WTC11 (cell line): Measurements from ENCODE around the gene JMJD7. TPM values are rescaled to one million over a fixed set of nuclear protein-coding genes. Genes with fewer than 3 reads are reported as not detected.

ENCODE experiments used
- ATAC-seq: fragments of 200-7000 bp; cut with Tn5 transposase; 2 replicates; pipeline ENCODE4 v1.10.0; 2021; ENCODE audit warnings: mild to moderate bottlenecking, moderate library complexity
- CTCF ChIA-PET: fragments of 300-600 bp; sonication (Branson Sonifier 250); formaldehyde crosslinking; loops from one replicate; lab custom pipeline; 2021; ENCODE audit warnings: antibody characterized with exemption; lab: Charles Lee
- POLR2A ChIA-PET: fragments of 350-600 bp; sonication (Branson Sonifier 250); formaldehyde crosslinking; loops from one replicate; lab custom pipeline; 2021; ENCODE audit warnings: antibody characterized with exemption; lab: Charles Lee
- DNase-seq: peaks from one replicate; pipeline ENCODE4 v3.0.0; 2021; ENCODE audit warnings: low spot score
- H3K27ac Mint-ChIP-seq: 2 replicates; pipeline ENCODE4 v1.8.0; 2021; ENCODE audit warnings: mixed read lengths
- H3K27me3 Mint-ChIP-seq: 2 replicates; pipeline ENCODE4 v1.8.0; 2021; ENCODE audit warnings: low read depth, mild to moderate bottlenecking, moderate library complexity, mixed read lengths
- H3K36me3 Mint-ChIP-seq: 2 replicates; pipeline ENCODE4 v1.8.0; 2021; ENCODE audit warnings: mixed read lengths
- H3K4me1 Mint-ChIP-seq: 2 replicates; pipeline ENCODE4 v1.8.0; 2022; ENCODE audit warnings: mixed read lengths
- H3K4me3 Mint-ChIP-seq: 2 replicates; pipeline ENCODE4 v1.8.0; 2021; ENCODE audit warnings: mild to moderate bottlenecking, moderate library complexity, mixed read lengths
- H3K9me3 Mint-ChIP-seq: 2 replicates; pipeline ENCODE4 v1.8.0; 2021; ENCODE audit warnings: mixed read lengths
- CBFB ChIP-seq: sonication (generic); formaldehyde crosslinking; IDR thresholded peaks from 2 replicates; pipeline ENCODE4 v1.8.1; 2022; ENCODE audit warnings: mild to moderate bottlenecking, low read depth, missing genetic modification reagents
- CDX4 ChIP-seq: fragments of 250-450 bp; sonication (Bioruptor Pico); IDR thresholded peaks from 2 replicates; pipeline ENCODE4 v1.9.0; 2021; ENCODE audit warnings: moderate library complexity, mild to moderate bottlenecking, inconsistent platforms, borderline replicate concordance
- CREM ChIP-seq: sonication (generic); formaldehyde crosslinking; IDR thresholded peaks from 2 replicates; pipeline ENCODE4 v1.8.1; 2022; ENCODE audit warnings: mild to moderate bottlenecking, missing genetic modification reagents, moderate library complexity
- ETV6 ChIP-seq: sonication (generic); formaldehyde crosslinking; IDR thresholded peaks from 2 replicates; pipeline ENCODE4 v1.8.1; 2022; ENCODE audit warnings: mild to moderate bottlenecking, missing genetic modification reagents
- FOXK1 ChIP-seq: sonication (generic); formaldehyde crosslinking; IDR thresholded peaks from 2 replicates; pipeline ENCODE4 v1.8.0; 2022; ENCODE audit warnings: mild to moderate bottlenecking, moderate library complexity, missing genetic modification reagents
- FOXP1 ChIP-seq: sonication (generic); formaldehyde crosslinking; IDR thresholded peaks from 2 replicates; pipeline ENCODE4 v1.8.0; 2022; ENCODE audit warnings: missing genetic modification reagents, mild to moderate bottlenecking, moderate library complexity, borderline replicate concordance
- JAZF1 ChIP-seq: fragments of 250-450 bp; sonication (Bioruptor Pico); IDR thresholded peaks from 2 replicates; pipeline ENCODE4 v1.9.0; 2021; ENCODE audit warnings: moderate library complexity, mild to moderate bottlenecking, inconsistent platforms
- JUN ChIP-seq: sonication (generic); formaldehyde crosslinking; IDR thresholded peaks from 2 replicates; pipeline ENCODE4 v1.8.0; 2023; ENCODE audit warnings: mild to moderate bottlenecking, missing genetic modification reagents
- MLX ChIP-seq: sonication (generic); formaldehyde crosslinking; IDR thresholded peaks from 2 replicates; pipeline ENCODE4 v1.8.1; 2023; ENCODE audit warnings: mild to moderate bottlenecking, missing genetic modification reagents, moderate library complexity
- MYBL2 ChIP-seq: sonication (generic); formaldehyde crosslinking; IDR thresholded peaks from 2 replicates; pipeline ENCODE4 v1.8.1; 2023; ENCODE audit warnings: mild to moderate bottlenecking, moderate library complexity, missing genetic modification reagents
- NR2C2 ChIP-seq: sonication (generic); formaldehyde crosslinking; IDR thresholded peaks from 2 replicates; pipeline ENCODE4 v1.8.0; 2022; ENCODE audit warnings: mild to moderate bottlenecking, missing genetic modification reagents
- PRDM15 ChIP-seq: sonication (generic); formaldehyde crosslinking; IDR thresholded peaks from 2 replicates; pipeline ENCODE4 v1.8.0; 2022; ENCODE audit warnings: missing genetic modification reagents
- PREB ChIP-seq: sonication (generic); formaldehyde crosslinking; IDR thresholded peaks from 2 replicates; pipeline ENCODE4 v1.8.1; 2022; ENCODE audit warnings: mild to moderate bottlenecking, missing genetic modification reagents, moderate library complexity, borderline replicate concordance
- RELA ChIP-seq: sonication (generic); formaldehyde crosslinking; IDR thresholded peaks from 2 replicates; pipeline ENCODE4 v1.8.1; 2022; ENCODE audit warnings: missing genetic modification reagents, mild to moderate bottlenecking, borderline replicate concordance
- SMAD3 ChIP-seq: sonication (generic); formaldehyde crosslinking; IDR thresholded peaks from 2 replicates; pipeline ENCODE4 v1.8.0; 2022; ENCODE audit warnings: missing genetic modification reagents, mild to moderate bottlenecking, borderline replicate concordance
- STAT6 ChIP-seq: sonication (generic); formaldehyde crosslinking; conservative IDR thresholded peaks from 2 replicates; pipeline ENCODE4 v1.8.1; 2023; ENCODE audit warnings: mild to moderate bottlenecking, low read depth, missing genetic modification reagents, moderate library complexity
- TEAD4 ChIP-seq: sonication (generic); formaldehyde crosslinking; IDR thresholded peaks from 2 replicates; pipeline ENCODE4 v1.8.0; 2022; ENCODE audit warnings: mild to moderate bottlenecking, missing genetic modification reagents
- ZBTB21 ChIP-seq: sonication (generic); formaldehyde crosslinking; IDR thresholded peaks from 2 replicates; pipeline ENCODE4 v1.8.1; 2023; ENCODE audit warnings: mild to moderate bottlenecking, missing genetic modification reagents, borderline replicate concordance
- ZMAT4 ChIP-seq: fragments of 250-450 bp; sonication (Bioruptor Pico); IDR thresholded peaks from 2 replicates; pipeline ENCODE4 v1.9.0; 2021; ENCODE audit warnings: mild to moderate bottlenecking
- ZNF219 ChIP-seq: sonication (generic); formaldehyde crosslinking; IDR thresholded peaks from 2 replicates; pipeline ENCODE4 v1.8.0; 2023; ENCODE audit warnings: missing genetic modification reagents, mild to moderate bottlenecking, borderline replicate concordance
- ZNF416 ChIP-seq: fragments of 250-450 bp; sonication (Bioruptor Pico); IDR thresholded peaks from 2 replicates; pipeline ENCODE4 v1.9.0; 2021; ENCODE audit warnings: mild to moderate bottlenecking, inconsistent platforms
- ZNF671 ChIP-seq: fragments of 250-450 bp; sonication (Bioruptor Pico); IDR thresholded peaks from 2 replicates; pipeline ENCODE4 v1.8.0; 2021; ENCODE audit warnings: mild to moderate bottlenecking
- total RNA-seq: library from RNA; stranded (reverse); gene quantifications from 3 replicates; pipeline ENCODE4 v1.2.3, GENCODE V29; 2021

Gene JMJD7
- total RNA-seq, 1 experiment from 2014 or later: 19.9 TPM

GRCh38 chr15:41809526-41810220, 18.2 kb upstream of the JMJD7 start (continued):
- TF ChIP-seq MLX (CRISPR knock-in tag) (no peak), CDX4 (CRISPR knock-in tag) (no peak), RELA (CRISPR knock-in tag) (no peak), FOXK1 (CRISPR knock-in tag) (no peak), ZNF416 (CRISPR knock-in tag) (no peak), CREM (CRISPR knock-in tag) (no peak)

GRCh38 chr15:41810651-41811431, 17.1 kb upstream of the JMJD7 start:
- no peaks in the 10 kb centered on the region for H3K36me3 Mint-ChIP-seq

More at GRCh38 chr15:41810651-41811431, 17.1 kb upstream of the JMJD7 start:
- H3K4me1 Mint-ChIP-seq: peaks cover 6% of the 10 kb centered on the region
- no peak overlapping the region for H3K27ac Mint-ChIP-seq
- no peak for DNase-seq
- H3K9me3 Mint-ChIP-seq: no peaks in the 10 kb centered on the region
- no peak overlapping the region for H3K4me3 Mint-ChIP-seq
- CTCF ChIA-PET: interaction anchor here (0.6 to 6.4 kb wide), 22 partner anchors 10 to 345 kb away, joined by 3 to 158 read pairs (median 4); partner anchors contain the start of genes EHD4 and MAPKBP1
- H3K27me3 Mint-ChIP-seq: no peaks in the 10 kb centered on the region
- TF ChIP-seq JAZF1 (CRISPR knock-in tag) (no peak), ZNF671 (no peak), ZMAT4 (CRISPR knock-in tag) (no peak), STAT6 (no peak), PREB (CRISPR knock-in tag) (no peak), ETV6 (CRISPR knock-in tag) (no peak), PRDM15 (CRISPR knock-in tag) (no peak), ZNF219 (no peak), ZBTB21 (no peak), TEAD4 (no peak), NR2C2 (CRISPR knock-in tag) (no peak), CBFB (CRISPR knock-in tag) (no peak), MYBL2 (CRISPR knock-in tag) (no peak), SMAD3 (CRISPR knock-in tag) (no peak), FOXP1 (CRISPR knock-in tag) (no peak), JUN (CRISPR knock-in tag) (no peak)
- TF ChIP-seq, all 79 proteins: peak for 0
- POLR2A ChIA-PET: interaction anchor here (0.7 to 1.6 kb wide), 2 partner anchors 37 to 58 kb away, joined by 5 to 9 read pairs; partner anchors contain the start of gene MAPKBP1
- ATAC-seq: peak; percentile 15
